Measurements from ENCODE around the gene FAM3C.
A peak's percentile ranks its signal among the peaks of the same experiment; 100 is the strongest.
"Not testable (repeated sequence)": the region's sequence is repeated elsewhere in the genome, so short reads cannot be mapped to it uniquely, and the experiment has no call there.

Gene FAM3C

DNA sequence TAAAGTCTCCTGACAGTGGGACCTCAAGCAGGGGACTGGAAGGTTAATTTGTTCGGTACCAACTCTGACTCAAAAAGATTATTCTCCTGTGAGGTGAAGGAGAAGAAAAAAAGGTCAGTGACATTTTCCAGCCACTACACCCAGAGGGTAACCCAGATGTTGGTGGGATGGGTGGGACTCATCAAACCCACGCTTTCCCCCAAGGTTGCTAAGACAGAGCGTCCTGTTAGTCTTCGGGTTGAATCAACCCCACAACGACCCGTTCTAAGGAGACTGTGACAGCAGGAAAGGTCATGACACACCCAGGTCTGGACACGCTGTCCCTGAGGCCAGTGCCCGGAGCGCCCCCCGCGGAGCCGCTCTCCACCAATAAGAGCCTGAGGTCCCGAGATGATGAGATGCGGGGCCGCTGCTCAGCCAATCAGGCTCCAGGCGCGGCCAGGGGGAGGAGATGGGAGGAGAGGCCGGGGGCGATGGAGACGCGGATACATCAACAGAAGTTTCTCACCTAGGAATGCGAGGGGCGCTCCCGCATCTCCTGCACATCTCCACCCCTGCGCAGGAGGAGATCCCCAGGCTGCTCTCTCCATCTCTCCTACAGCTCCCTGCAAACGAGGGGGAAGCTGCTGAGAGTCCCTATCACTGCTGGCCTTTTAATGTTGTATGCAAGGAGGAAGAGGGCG, 67.5 kb downstream of the FAM3C start, which contains the start of gene WNT16:
Gene WNT16, plus strand, starts transcription at position 493 of the 683 bp plus-strand sequence. CDS start 293 bp downstream, outside the sequence.
- Histone ChIP-seq H3K9me3 (replicated peaks; ENCODE audit: low read length) (no peaks in the 10 kb centered on the region), H3K4me3 (ENCODE audit: low read length) (peak within 1 kb of the TSS; percentile 79), H3K9ac (ENCODE audit: low read depth, low read length) (peak within 1 kb of the TSS; percentile 26), H3K27me3 (ENCODE audit: control insufficient read depth, insufficient read depth, low read length) (peaks cover 18% of the 10 kb centered on the region), H3K36me3 (ENCODE audit: insufficient read depth, low read length) (no peaks in the 10 kb centered on the region), H3K4me1 (ENCODE audit: control insufficient read depth, insufficient read depth, low read length) (peaks cover 15% of the 10 kb centered on the region), H3K4me2 (ENCODE audit: low read length) (peak within 1 kb of the TSS; percentile 100)

DNA sequence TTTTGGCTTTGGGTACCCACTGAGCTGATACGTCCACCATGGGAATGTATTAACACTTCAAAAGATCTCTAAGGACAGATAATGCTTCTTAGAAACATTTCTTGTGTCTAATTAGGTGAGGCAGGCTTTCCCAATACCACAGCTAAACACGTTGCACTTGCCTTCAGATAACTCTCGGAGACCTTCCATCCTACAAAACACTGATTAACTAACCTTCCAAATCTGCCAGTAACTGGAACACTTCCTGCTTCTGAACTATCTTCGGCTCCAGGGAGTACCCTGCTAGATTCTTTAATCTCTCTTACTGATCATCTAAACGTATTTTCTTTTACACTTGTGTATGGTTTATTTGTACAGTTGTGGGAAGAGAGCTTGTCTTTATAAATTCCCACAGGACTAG, 68.4 kb downstream of the FAM3C start:
- Histone ChIP-seq H3K27me3 (ENCODE audit: control insufficient read depth, insufficient read depth, low read length) (peaks cover 18% of the 10 kb centered on the region), H3K4me1 (ENCODE audit: control insufficient read depth, insufficient read depth, low read length) (peaks cover 15% of the 10 kb centered on the region)

DNA sequence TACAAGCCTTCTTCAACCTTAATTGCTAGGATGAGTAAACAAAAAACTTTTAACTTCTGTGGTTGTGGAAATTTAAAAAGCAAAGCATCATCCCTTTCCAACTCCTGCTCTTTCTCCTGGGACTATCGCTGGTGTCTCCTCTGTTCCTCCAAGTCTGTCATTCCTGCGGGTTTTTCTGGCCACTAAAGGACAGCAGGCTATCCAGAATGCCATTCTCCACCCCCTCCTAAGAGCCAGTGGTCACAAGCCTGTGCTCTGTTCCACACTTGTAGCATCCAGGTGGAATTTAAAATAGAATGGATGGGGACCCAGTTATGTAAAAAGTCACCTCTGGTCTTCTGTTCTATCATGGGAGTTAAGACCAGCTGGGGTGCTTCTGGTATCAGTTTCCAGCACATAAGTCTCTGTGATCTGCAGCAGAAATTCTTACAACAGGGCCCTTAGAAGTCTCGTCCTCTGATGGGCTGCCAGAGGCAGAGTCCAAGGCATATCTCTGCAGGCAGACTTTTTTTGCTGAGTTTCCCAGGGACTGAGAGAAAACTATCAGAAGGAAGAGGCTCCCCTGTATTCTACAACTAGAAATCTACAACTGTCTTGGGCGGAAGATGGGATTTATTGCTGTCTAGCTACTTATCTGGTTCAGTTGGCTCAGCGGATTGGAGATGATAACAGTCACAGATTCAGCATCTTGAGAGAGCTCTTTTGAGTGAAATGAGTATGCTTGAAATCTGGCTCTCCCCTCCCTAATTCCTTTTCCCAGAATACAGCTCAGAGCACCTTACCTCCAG, 72.4 kb downstream of the FAM3C start:
- no peaks in the 10 kb centered on the region for H3K9me3 ChIP-seq (replicated peaks; ENCODE audit: low read length)
- no peak overlapping the region for H3K9ac ChIP-seq (ENCODE audit: low read depth, low read length)
- no peaks in the 10 kb centered on the region for H3K36me3 ChIP-seq (ENCODE audit: insufficient read depth, low read length)
- H3K4me1 ChIP-seq (ENCODE audit: control insufficient read depth, insufficient read depth, low read length), result peaks cover 3% of the 10 kb centered on the region
- no peak overlapping the region for H3K4me2 ChIP-seq (ENCODE audit: low read length)
- peaks cover 6% of the 10 kb centered on the region for H3K27me3 ChIP-seq (ENCODE audit: control insufficient read depth, insufficient read depth, low read length)
- H3K4me3 ChIP-seq (ENCODE audit: low read length), result no peak overlapping the region

More for the DNA sequence above, 68.4 kb downstream of the FAM3C start:
- Histone ChIP-seq H3K9ac (ENCODE audit: low read depth, low read length) (no peak overlapping the region), H3K4me2 (ENCODE audit: low read length) (no peak overlapping the region), H3K9me3 (replicated peaks; ENCODE audit: low read length) (no peaks in the 10 kb centered on the region), H3K4me3 (ENCODE audit: low read length) (no peak overlapping the region), H3K36me3 (ENCODE audit: insufficient read depth, low read length) (no peaks in the 10 kb centered on the region)

DNA sequence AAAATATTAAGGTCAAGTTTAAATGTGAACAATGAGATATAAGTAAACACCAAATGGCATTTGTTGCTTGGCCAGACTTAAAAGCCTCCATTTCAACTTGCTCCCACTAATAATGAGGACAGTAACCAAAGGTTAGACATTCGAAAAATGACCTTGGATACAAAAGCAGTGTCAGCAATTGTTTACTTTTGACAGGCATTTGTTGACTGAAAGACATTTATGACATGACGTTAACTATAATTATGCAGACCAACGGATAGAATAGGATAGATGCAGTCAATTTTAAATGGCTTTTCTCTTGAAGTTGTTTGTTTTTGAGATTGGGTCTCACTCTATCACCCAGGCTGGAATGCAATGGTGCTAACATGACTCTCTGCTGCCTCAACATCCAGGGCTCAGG, 73.6 kb downstream of the FAM3C start:
- H3K4me1 ChIP-seq (ENCODE audit: control insufficient read depth, insufficient read depth, low read length), result no peaks in the 10 kb centered on the region
- H3K4me3 ChIP-seq (ENCODE audit: low read length), result no peak overlapping the region
- no peak overlapping the region for H3K4me2 ChIP-seq (ENCODE audit: low read length)
- no peaks in the 10 kb centered on the region for H3K9me3 ChIP-seq (replicated peaks; ENCODE audit: low read length)
- no peaks in the 10 kb centered on the region for H3K36me3 ChIP-seq (ENCODE audit: insufficient read depth, low read length)
- no peaks in the 10 kb centered on the region for H3K27me3 ChIP-seq (ENCODE audit: control insufficient read depth, insufficient read depth, low read length)
- H3K9ac ChIP-seq (ENCODE audit: low read depth, low read length), result no peak overlapping the region

DNA sequence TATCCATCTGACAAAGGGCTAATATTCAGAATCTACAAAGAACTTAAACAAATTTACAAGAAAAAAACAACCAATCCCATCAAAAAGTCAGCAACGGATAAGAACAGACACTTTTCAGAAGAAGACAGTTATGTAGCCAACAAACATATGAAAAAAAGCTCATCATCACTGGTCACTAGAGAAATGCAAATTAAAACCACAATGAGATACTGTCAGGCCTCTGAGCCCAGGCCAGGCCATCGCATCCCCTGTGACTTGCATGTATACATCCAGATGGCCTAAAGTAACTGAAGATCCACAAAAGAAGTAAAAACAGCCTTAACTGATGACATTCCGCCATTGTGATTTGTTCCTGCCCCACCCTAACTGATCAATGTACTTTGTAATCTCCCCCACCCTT, 80.9 kb downstream of the FAM3C start:
- peaks cover 13% of the 10 kb centered on the region for H3K4me1 ChIP-seq (ENCODE audit: control insufficient read depth, insufficient read depth, low read length)
- H3K4me2 ChIP-seq (ENCODE audit: low read length); H3K9ac ChIP-seq (ENCODE audit: low read depth, low read length); H3K36me3 ChIP-seq (ENCODE audit: insufficient read depth, low read length); H3K27me3 ChIP-seq (ENCODE audit: control insufficient read depth, insufficient read depth, low read length); H3K9me3 ChIP-seq (replicated peaks; ENCODE audit: low read length); H3K4me3 ChIP-seq (ENCODE audit: low read length): not testable (repeated sequence)

DNA sequence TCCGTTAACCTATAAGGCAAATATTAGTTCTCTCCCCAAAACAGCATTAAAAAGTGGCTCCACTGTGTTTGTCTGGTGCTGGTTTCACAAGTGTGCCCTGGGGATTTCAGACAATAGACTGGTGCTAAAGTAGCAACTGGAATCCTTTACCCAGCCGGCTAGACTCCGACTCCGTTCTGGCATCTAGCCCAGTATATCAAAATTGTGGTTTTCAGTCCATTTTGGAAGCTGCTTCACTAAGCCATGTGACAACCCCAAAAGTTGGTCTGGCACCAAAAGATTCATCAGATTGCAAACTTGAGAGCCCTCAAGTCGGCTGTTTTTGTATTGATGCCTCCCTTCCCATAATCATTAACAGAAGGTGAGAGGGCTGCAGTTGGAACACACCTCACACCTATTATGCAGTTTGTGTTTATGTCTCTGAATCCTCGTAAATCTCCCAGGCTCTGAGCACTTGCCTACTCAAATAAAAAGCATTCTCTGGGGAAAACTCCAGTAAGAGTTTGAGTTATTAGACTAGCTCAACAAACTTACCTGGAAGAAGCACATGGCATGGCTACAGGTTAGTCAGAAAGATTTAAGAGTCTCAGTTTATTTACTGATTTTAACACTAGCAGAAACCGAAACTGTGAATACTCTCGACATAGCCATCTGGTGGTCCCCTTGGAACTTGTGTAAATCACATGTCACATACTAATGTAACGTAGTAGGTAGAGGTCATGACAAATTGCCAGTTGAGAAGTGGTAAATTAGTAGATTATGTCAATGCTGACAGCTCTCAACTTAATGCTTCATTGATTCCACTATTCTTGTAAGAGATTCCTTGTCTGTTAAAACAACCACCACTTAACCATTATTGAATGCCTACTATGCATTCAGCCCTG, 82.1 kb downstream of the FAM3C start:
- Histone ChIP-seq H3K9ac (ENCODE audit: low read depth, low read length) (no peak overlapping the region), H3K4me3 (ENCODE audit: low read length) (no peak overlapping the region), H3K4me1 (ENCODE audit: control insufficient read depth, insufficient read depth, low read length) (peaks cover 13% of the 10 kb centered on the region), H3K9me3 (replicated peaks; ENCODE audit: low read length) (no peaks in the 10 kb centered on the region), H3K4me2 (ENCODE audit: low read length) (peak overlapping the region; percentile 4), H3K36me3 (ENCODE audit: insufficient read depth, low read length) (no peaks in the 10 kb centered on the region), H3K27me3 (ENCODE audit: control insufficient read depth, insufficient read depth, low read length) (no peaks in the 10 kb centered on the region)

DNA sequence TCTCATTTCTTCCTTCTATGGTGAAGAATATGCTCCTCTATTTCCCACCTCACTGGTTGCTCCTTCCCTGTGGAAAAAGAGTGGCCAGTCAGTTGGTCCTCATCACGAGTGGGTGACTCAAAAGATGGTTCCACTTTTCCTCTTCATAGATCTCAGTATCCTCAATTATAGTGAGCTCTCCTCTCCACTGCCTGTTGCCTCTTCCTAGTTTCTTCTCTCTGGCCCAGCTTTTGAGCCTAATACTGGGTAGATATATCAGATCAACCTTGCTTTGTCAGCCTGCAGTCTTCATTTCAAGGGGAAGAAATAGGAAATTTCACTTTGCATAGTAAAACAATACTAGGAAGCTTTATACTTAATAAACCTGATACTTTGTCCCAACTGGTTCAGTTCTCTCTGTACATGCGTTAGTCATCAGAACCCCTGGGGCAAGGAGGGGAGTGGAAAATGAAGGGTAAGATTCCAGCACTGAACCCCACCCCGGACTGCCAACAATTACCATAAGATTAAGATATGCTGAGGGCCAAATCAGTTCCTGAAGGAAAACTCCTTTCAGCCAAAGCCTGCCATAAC, 82.8 kb downstream of the FAM3C start:
- H3K4me2 ChIP-seq (ENCODE audit: low read length), result peak overlapping the region; percentile 4
- no peaks in the 10 kb centered on the region for H3K27me3 ChIP-seq (ENCODE audit: control insufficient read depth, insufficient read depth, low read length)
- H3K36me3 ChIP-seq (ENCODE audit: insufficient read depth, low read length), result no peaks in the 10 kb centered on the region
- no peak overlapping the region for H3K9ac ChIP-seq (ENCODE audit: low read depth, low read length)
- H3K4me1 ChIP-seq (ENCODE audit: control insufficient read depth, insufficient read depth, low read length), result peaks cover 13% of the 10 kb centered on the region
- no peaks in the 10 kb centered on the region for H3K9me3 ChIP-seq (replicated peaks; ENCODE audit: low read length)
- no peak overlapping the region for H3K4me3 ChIP-seq (ENCODE audit: low read length)

DNA sequence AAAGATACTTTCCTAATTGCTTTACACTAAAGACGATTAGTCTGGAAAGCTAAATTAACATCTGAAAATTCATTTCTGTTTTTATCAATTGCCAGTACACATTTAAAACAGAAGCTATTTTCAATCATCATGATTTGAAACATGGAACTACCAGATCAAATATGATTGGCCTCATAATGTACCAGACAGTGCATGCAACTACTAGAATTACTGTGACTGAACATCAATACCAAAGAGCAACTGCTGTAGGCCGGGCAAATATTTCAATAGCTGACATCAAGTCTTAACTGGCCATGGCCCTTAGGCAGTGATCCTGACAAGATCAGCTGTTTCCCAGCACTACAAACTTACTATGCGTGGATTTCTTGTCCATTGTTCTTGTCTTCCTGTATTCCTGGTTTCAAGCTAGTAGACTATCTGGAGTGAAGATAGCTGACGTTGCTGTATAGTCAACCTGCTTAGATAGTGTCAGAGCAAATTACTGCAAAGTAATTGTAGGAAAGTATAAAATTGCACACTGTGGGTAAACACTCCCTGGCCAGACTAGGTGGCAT, 89.0 kb downstream of the FAM3C start:
- Histone ChIP-seq H3K4me1 (ENCODE audit: control insufficient read depth, insufficient read depth, low read length) (peaks cover 17% of the 10 kb centered on the region), H3K36me3 (ENCODE audit: insufficient read depth, low read length) (no peaks in the 10 kb centered on the region), H3K27me3 (ENCODE audit: control insufficient read depth, insufficient read depth, low read length) (no peaks in the 10 kb centered on the region), H3K4me3 (ENCODE audit: low read length) (no peak overlapping the region), H3K4me2 (ENCODE audit: low read length) (no peak overlapping the region), H3K9ac (ENCODE audit: low read depth, low read length) (no peak overlapping the region), H3K9me3 (replicated peaks; ENCODE audit: low read length) (no peaks in the 10 kb centered on the region)

DNA sequence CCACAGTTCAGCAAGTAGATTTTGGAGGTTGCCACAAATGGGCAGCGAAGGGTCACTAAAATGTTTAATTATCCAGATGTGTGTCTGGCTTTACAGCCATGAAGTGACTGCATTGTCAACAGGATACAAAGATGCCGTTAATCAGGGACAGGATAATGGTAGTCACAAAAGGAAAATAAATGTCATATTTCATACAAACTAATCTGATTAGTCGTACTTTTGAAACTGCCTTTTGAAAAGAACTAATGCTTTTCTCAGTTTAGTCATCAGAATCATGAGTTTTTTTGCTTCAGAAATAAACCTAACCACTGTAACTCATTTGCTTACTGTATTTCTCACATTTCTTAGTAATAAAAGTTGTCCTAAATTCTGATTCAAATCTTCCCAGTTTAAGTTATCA, 89.5 kb downstream of the FAM3C start:
- Histone ChIP-seq H3K4me3 (ENCODE audit: low read length) (no peak overlapping the region), H3K4me2 (ENCODE audit: low read length) (no peak overlapping the region), H3K9ac (ENCODE audit: low read depth, low read length) (no peak overlapping the region), H3K36me3 (ENCODE audit: insufficient read depth, low read length) (no peaks in the 10 kb centered on the region), H3K9me3 (replicated peaks; ENCODE audit: low read length) (no peaks in the 10 kb centered on the region), H3K4me1 (ENCODE audit: control insufficient read depth, insufficient read depth, low read length) (peaks cover 22% of the 10 kb centered on the region), H3K27me3 (ENCODE audit: control insufficient read depth, insufficient read depth, low read length) (no peaks in the 10 kb centered on the region)

DNA sequence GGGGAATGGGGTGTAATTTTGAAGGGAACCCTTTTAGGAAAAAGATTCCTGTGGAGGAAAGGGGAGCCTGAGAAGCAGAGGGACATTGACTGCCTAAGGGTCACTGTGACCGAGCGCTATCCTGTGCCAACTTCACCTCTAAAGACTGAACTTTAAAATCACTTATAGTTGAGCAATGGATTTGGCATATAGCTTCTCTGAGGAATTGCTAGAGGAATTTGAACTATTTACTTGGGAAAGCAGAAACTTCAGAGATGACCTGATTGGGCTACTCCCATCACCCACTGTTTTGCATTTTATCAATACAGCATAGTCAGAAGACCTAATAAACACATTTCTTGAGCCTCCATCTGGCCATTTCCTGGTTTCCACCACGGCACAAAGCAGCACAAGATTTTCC, 91.0 kb downstream of the FAM3C start:
- H3K4me2 ChIP-seq (ENCODE audit: low read length), result no peak overlapping the region
- no peaks in the 10 kb centered on the region for H3K27me3 ChIP-seq (ENCODE audit: control insufficient read depth, insufficient read depth, low read length)
- no peaks in the 10 kb centered on the region for H3K9me3 ChIP-seq (replicated peaks; ENCODE audit: low read length)
- H3K9ac ChIP-seq (ENCODE audit: low read depth, low read length), result no peak overlapping the region
- no peak overlapping the region for H3K4me3 ChIP-seq (ENCODE audit: low read length)
- peaks cover 30% of the 10 kb centered on the region for H3K4me1 ChIP-seq (ENCODE audit: control insufficient read depth, insufficient read depth, low read length)
- H3K36me3 ChIP-seq (ENCODE audit: insufficient read depth, low read length), result no peaks in the 10 kb centered on the region

All from skeletal muscle satellite cell (primary cell).